Choroid plexus epithelial cell (primary cell): ENCODE measurements around the gene CMKLR1.

ENCODE experiments used
- DNase-seq: peaks from one replicate; pipeline ENCODE4 v3.0.0-alpha.2; 2010; ENCODE audit warnings: low read depth
- H3K4me3 ChIP-seq: 2 replicates; pipeline ENCODE4 v1.5.1; 2011; ENCODE audit warnings: low read depth, mild to moderate bottlenecking, control low read depth, low read length, moderate library complexity
- TF ChIP-seq, protein P1 (sequence below): conservative IDR thresholded peaks from 2 replicates; pipeline ENCODE4 v1.5.1; 2011; ENCODE audit warnings: low read depth, mild to moderate bottlenecking, control low read depth, inconsistent platforms, low read length, moderate library complexity

CMKLR1 gene

GRCh38 chr12:108346727-108347710 is 7.9 kb upstream of the CMKLR1 start:
- TF ChIP-seq, protein P1, sequence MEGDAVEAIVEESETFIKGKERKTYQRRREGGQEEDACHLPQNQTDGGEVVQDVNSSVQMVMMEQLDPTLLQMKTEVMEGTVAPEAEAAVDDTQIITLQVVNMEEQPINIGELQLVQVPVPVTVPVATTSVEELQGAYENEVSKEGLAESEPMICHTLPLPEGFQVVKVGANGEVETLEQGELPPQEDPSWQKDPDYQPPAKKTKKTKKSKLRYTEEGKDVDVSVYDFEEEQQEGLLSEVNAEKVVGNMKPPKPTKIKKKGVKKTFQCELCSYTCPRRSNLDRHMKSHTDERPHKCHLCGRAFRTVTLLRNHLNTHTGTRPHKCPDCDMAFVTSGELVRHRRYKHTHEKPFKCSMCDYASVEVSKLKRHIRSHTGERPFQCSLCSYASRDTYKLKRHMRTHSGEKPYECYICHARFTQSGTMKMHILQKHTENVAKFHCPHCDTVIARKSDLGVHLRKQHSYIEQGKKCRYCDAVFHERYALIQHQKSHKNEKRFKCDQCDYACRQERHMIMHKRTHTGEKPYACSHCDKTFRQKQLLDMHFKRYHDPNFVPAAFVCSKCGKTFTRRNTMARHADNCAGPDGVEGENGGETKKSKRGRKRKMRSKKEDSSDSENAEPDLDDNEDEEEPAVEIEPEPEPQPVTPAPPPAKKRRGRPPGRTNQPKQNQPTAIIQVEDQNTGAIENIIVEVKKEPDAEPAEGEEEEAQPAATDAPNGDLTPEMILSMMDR = no peak
- no peak overlapping the region for H3K4me3 ChIP-seq

DNA sequence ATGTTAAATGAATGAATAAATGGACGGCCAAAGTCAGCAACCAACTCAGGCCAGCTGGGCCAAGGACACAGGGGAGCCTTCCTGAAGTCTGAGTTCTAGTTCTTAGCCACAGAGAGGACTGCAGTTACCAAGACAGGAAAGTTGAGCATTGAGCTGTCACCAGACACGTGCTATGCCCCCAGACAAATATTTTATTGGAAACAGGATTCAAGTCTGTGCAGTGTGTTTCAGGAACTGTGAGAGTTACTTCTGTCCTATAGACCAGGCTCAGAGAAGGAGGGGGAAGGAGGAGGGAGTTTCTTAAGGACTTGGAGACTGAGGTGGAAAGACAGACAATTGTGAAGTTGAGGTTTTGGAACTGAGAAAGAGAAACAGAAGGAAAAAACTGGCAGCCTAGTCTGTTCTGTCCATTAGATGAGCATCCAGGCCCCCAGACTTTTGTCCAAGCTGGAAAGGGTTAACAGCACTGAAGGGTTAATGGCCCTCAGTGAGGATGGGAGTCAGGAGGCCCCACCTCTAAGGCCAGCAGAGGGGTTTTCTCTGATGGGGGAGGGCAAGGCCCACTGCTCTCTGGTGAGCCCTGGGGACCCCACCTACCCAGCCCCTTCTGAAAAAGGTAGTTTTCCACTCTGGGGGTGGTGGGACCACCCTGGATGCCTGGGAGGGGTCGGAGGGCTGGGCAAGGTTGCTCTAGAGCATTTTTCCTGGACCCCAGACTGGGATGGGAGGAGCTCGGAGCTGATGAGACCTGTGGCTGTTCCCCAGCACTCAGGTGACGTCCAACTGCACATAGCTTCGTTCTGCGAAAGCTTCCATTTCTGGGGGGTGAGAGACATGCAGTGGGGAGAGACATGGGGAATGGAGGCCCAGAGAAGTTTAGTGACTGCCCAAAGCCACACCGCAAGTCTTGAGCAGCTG is 6.9 kb upstream of the CMKLR1 start:
- no peak overlapping the region for H3K4me3 ChIP-seq
- DNase-seq = no peak
- TF ChIP-seq, protein P1 = no peak

More at GRCh38 chr12:108346727-108347710, 7.9 kb upstream of the CMKLR1 start:
- DNase-seq = no peak

DNA sequence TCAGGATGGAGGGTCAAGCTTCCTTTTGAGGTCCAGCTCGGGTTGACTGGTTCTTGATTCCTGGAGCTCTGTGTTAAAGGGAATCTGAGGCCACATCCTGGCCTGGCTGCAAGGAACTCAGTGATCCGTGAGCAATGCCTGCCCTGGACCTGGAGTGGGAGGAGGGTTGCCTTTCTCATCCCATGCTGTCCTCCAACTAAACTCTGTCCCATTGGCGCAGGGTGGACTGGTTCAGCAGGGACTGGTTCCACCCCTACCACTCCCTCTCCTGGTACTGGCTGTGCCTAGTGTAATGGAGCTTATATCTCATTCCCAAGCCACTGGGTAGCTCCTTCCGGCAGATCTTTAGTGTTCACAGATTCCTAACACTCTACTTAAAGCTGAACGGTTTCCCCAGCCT is 3.9 kb upstream of the CMKLR1 start:
- H3K4me3 ChIP-seq = no peak overlapping the region
- no peak for DNase-seq
- TF ChIP-seq, protein P1 = no peak

GRCh38 chr12:108341854-108342847 is 3.0 kb upstream of the CMKLR1 start:
- TF ChIP-seq, protein P1 = no peak
- no peak for DNase-seq
- no peak overlapping the region for H3K4me3 ChIP-seq

GRCh38 chr12:108341356-108341755 is 2.2 kb upstream of the CMKLR1 start:
- no peak for DNase-seq

More at GRCh38 chr12:108341356-108341755, 2.2 kb upstream of the CMKLR1 start:
- TF ChIP-seq, protein P1 = no peak
- no peak overlapping the region for H3K4me3 ChIP-seq
